HEK293T (cell line): ENCODE results near the gene ADTRP.

Experiments
- ARNT ChIP-seq: fragments of 450-650 bp; IDR thresholded peaks from 2 replicates; pipeline ENCODE4 v1.6.1; 2017; ENCODE audit warnings: mild to moderate bottlenecking
- BHLHE40 ChIP-seq: fragments of 450-650 bp; IDR thresholded peaks from 2 replicates; pipeline ENCODE4 v1.6.1; 2016; ENCODE audit warnings: mild to moderate bottlenecking, moderate library complexity, borderline replicate concordance
- CTBP1 ChIP-seq: fragments of 450-650 bp; IDR thresholded peaks from 2 replicates; pipeline ENCODE4 v1.6.1; 2016; ENCODE audit warnings: borderline replicate concordance
- ELF4 ChIP-seq: fragments of 450-650 bp; IDR thresholded peaks from 2 replicates; pipeline ENCODE4 v1.6.1; 2017; ENCODE audit warnings: antibody characterized with exemption
- FOXA1 ChIP-seq: fragments of 450-650 bp; IDR thresholded peaks from 2 replicates; pipeline ENCODE4 v1.6.1; 2016; ENCODE audit warnings: mild to moderate bottlenecking
- FOXK2 ChIP-seq: fragments of 450-650 bp; IDR thresholded peaks from 2 replicates; pipeline ENCODE4 v1.6.1; 2016; ENCODE audit warnings: mild to moderate bottlenecking
- FOXM1 ChIP-seq: fragments of 450-650 bp; IDR thresholded peaks from 2 replicates; pipeline ENCODE4 v1.6.1; 2017; ENCODE audit warnings: mild to moderate bottlenecking, borderline replicate concordance
- HDGF ChIP-seq: fragments of 450-650 bp; IDR thresholded peaks from 2 replicates; pipeline ENCODE4 v1.6.1; 2017; ENCODE audit warnings: antibody characterized with exemption, borderline replicate concordance
- SP1 ChIP-seq: fragments of 450-650 bp; IDR thresholded peaks from 2 replicates; pipeline ENCODE4 v1.6.1; 2017
- SUZ12 ChIP-seq: fragments of 450-650 bp; IDR thresholded peaks from 2 replicates; pipeline ENCODE4 v1.6.1; 2016; ENCODE audit warnings: mild to moderate bottlenecking

DNA sequence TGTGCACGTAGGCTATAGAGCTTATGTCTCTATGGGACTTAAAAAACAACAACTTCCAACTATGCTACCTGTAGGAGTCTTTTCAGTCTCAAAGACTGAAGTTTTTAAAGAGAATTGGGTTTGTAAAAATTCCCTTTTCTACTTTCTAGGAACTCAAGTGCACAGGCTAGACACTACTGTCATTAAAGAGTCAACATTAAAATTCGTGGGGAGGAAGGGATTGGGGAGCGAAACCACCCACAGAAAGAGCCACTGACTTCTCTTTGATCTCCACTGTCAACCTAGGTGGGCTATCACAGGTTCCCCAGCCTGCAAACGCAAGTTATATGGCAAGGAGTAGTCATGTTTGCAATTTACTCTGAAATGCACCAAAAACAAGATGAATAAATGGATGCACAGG is 37.7 kb downstream of the ADTRP start:
- TF ChIP-seq FOXA1, result no peak
- no peak for TF ChIP-seq HDGF
- no peak for TF ChIP-seq CTBP1
- TF ChIP-seq ARNT, result no peak
- no peak for TF ChIP-seq FOXM1
- no peak for TF ChIP-seq SUZ12
- no peak for TF ChIP-seq FOXK2
- no peak for TF ChIP-seq BHLHE40
- TF ChIP-seq SP1, result no peak
- TF ChIP-seq ELF4, result no peak
